Activated naive CD4-positive, alpha-beta T cell treated with anti-CD3 and anti-CD28 coated beads, Interleukin-2, amount 50 U/mL, for 24 hours (primary cell): Measurements from ENCODE around the gene RAB3GAP1.
"Not testable (repeated sequence)": the region's sequence is repeated elsewhere in the genome, so short reads cannot be mapped to it uniquely, and the experiment has no call there.

Source experiments
- H3K27ac Mint-ChIP-seq: one replicate; pipeline ENCODE4 v1.8.0; 2021; ENCODE audit warnings: mild to moderate bottlenecking, mixed read lengths
- H3K27me3 Mint-ChIP-seq: one replicate; pipeline ENCODE4 v1.8.0; 2021; ENCODE audit warnings: mixed read lengths
- H3K36me3 Mint-ChIP-seq: one replicate; pipeline ENCODE4 v1.8.0; 2021; ENCODE audit warnings: mixed read lengths
- H3K4me1 Mint-ChIP-seq: one replicate; pipeline ENCODE4 v1.8.0; 2021; ENCODE audit warnings: mixed read lengths
- H3K4me3 Mint-ChIP-seq: one replicate; pipeline ENCODE4 v1.8.0; 2021; ENCODE audit warnings: mild to moderate bottlenecking, mixed read lengths
- H3K9me3 Mint-ChIP-seq: one replicate; pipeline ENCODE4 v1.8.0; 2021; ENCODE audit warnings: mixed read lengths

The RAB3GAP1 gene

DNA sequence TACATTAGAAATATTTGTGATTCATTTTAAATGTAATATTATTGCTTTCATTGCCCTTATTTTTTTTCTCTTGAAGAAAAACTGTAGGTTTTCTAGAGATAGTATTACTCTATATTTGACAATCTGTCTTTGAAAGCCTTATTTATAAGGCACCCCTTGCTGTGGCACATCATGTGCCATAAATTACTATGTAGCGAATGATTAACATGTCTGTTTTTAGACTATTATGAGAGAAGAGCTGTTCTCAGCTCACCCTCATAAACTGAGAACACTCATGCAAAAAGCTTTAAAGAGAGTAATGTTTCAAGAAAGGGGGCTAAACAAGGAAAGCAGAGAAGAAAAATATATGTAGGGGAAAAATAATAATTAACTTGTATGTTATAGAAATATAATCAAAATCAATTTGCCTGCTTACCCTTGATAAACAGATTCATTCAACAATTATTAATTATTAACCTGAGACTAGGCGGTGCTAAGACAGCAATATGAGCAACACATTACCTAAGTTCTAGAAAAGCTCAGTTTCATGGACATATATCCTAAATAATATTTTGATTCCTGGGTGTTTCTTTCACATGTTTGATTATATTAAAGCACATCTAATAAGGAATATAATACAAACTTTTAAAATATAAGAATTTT, 69.0 kb downstream of the RAB3GAP1 start:
- H3K4me1 Mint-ChIP-seq: peaks cover 23% of the 10 kb centered on the region
- H3K4me3 Mint-ChIP-seq: no peak overlapping the region
- H3K9me3 Mint-ChIP-seq: no peaks in the 10 kb centered on the region
- peak overlapping the region; percentile 48 for H3K27ac Mint-ChIP-seq
- H3K27me3 Mint-ChIP-seq: no peaks in the 10 kb centered on the region
- peaks cover 16% of the 10 kb centered on the region for H3K36me3 Mint-ChIP-seq

DNA sequence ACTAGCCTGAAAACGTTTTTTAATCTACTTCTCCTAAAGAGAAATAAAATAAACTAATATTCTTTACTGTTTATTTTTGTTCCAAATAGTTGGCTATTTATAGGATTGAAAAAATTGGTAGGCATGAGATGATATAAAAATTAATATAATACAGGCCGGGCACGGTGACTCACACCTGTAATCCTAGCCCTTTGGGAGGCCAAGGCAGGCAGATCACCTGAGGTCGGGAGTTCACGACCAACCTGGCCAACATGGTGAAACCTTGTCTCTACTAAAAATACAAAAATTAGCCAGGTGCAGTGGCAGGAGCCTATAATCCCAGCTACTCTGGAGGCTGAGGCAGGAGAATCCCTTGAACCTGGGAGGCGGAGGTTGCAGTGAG, 69.6 kb downstream of the RAB3GAP1 start:
- H3K9me3 Mint-ChIP-seq, H3K27me3 Mint-ChIP-seq, H3K27ac Mint-ChIP-seq, H3K4me3 Mint-ChIP-seq: not testable (repeated sequence)
- H3K4me1 Mint-ChIP-seq: peaks cover 23% of the 10 kb centered on the region
- peaks cover 16% of the 10 kb centered on the region for H3K36me3 Mint-ChIP-seq

DNA sequence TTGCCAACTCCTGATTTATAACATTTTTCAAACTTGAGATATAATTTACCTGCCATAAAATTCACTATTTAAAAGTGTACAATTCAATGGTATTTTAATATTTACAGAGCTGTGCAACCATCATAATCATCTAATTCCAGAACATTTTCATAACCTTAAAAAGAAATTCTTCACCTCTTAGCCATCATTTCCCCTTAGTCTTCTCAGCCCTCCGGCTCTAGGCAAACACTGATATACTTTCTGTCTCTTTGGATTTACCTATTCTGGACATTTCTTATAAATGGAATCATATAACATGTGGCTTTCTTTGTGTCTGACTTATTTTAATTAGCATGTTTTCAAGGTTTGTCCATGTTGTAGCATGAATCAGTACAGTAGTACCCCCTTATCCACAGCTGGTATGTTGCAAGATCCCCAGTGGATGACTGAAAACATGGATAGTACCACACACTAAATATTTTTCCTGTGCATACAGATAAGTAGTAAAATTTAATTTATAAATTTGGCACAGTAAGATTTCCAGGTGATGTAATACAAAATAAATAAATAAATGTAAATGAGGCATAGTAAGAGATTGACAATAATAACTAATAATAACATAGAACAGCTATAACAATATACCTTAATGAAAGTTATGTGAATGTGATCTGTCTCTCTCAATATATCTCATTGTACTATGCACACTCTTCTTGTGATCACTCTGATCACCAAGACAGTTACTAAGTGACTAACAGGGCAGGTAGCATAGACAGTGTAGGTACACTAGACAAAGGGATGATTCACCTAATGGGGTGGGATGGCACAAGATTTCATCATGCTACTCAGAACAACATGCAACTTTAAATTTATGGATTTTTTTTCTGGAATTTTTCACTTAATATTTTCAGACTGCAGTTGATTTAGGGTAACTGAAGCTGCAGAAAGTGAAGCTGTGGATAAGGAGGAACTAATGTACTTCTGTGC, 73.1 kb downstream of the RAB3GAP1 start:
- peaks cover 24% of the 10 kb centered on the region for H3K36me3 Mint-ChIP-seq
- H3K9me3 Mint-ChIP-seq: no peaks in the 10 kb centered on the region
- H3K4me3 Mint-ChIP-seq: no peak overlapping the region
- H3K27ac Mint-ChIP-seq: peak overlapping the region; percentile 69
- H3K4me1 Mint-ChIP-seq: peaks cover 6% of the 10 kb centered on the region
- no peaks in the 10 kb centered on the region for H3K27me3 Mint-ChIP-seq

DNA sequence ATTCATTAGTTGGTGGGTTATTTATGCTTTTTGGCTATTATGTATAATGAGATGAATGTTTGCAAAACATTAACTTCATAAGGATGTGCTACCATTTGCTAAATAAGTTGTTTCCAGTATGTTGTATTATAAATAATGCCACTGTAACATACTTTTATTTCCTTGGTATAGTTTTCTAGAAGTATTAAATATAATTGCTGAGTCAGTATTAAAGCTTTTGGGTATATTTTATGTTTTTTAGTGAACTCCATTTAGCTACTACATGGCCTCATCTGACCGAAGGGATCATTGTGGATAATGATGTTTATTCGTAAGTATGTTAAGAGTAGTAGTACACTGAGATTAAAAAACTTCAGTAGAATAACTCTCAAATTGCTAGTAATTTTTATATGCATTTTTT, 73.8 kb downstream of the RAB3GAP1 start:
- Mint-ChIP-seq H3K27ac (peak overlapping the region; percentile 69), H3K4me1 (peaks cover 6% of the 10 kb centered on the region), H3K27me3 (no peaks in the 10 kb centered on the region), H3K36me3 (peaks cover 23% of the 10 kb centered on the region), H3K9me3 (no peaks in the 10 kb centered on the region), H3K4me3 (no peak overlapping the region)

DNA sequence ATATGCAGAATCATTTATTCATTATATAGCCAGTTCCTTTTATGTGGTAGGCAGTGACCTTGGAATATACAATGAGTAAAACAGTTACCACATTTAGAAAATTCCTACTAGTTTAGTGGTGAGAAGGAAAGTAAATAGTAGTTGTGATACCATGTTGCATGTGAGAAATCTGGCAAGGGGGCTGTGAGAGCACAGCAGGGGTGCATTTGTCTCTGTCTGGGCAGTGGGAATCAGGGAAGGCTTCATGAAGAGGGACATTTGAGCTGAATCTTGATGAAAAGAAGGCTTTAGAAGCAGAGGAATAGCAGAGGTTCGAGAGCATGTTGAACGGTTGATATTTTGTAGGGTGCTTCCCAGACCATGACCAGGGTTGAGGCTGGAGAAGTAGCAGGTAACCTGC, 78.7 kb downstream of the RAB3GAP1 start:
- Mint-ChIP-seq H3K9me3 (no peaks in the 10 kb centered on the region), H3K27ac (no peak overlapping the region), H3K4me1 (peaks cover 13% of the 10 kb centered on the region), H3K36me3 (peaks cover 35% of the 10 kb centered on the region), H3K4me3 (no peak overlapping the region), H3K27me3 (no peaks in the 10 kb centered on the region)

DNA sequence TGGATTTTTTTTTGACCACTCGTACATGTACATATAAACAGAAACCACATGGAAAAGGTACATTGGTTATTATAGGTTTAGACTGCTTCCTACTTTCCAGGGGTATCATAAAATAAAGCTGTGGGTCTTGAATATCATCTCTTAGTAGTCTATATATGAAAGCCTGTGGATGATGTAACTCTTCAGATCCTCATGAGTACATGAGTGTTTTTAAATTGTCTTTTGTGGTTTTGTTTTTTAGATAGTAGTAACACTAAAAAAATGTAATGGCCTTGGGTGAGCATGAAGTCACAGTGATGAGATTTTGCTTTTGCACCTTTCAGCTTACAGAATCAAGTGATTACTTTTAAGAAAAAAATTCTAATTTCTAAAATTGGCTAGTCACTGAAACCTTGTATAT, 80.2 kb downstream of the RAB3GAP1 start:
- Mint-ChIP-seq H3K4me1 (peaks cover 12% of the 10 kb centered on the region), H3K27ac (peak overlapping the region; percentile 75), H3K36me3 (peaks cover 40% of the 10 kb centered on the region), H3K27me3 (no peaks in the 10 kb centered on the region), H3K4me3 (no peak overlapping the region), H3K9me3 (no peaks in the 10 kb centered on the region)

DNA sequence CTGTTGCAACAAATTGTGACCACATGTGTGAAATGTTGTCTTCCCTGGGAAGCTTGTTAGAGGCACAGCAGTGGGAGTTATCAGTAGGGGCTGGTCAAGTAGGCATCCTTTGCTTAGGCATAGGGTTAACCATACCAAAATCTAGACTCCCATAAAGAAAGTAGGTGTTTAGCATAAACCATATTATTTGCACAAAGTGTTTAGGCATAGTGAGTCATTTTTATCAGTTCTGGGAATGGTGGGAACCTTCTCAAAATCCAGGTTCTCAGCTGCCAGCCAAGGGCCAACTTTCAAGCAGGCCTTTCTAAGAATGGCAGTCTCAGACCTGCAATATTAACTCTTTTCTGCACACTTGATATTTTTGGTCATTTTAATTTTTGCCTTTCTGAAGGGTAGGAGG, 88.5 kb downstream of the RAB3GAP1 start:
- Mint-ChIP-seq H3K27ac (no peak overlapping the region), H3K36me3 (peaks cover 41% of the 10 kb centered on the region)

DNA sequence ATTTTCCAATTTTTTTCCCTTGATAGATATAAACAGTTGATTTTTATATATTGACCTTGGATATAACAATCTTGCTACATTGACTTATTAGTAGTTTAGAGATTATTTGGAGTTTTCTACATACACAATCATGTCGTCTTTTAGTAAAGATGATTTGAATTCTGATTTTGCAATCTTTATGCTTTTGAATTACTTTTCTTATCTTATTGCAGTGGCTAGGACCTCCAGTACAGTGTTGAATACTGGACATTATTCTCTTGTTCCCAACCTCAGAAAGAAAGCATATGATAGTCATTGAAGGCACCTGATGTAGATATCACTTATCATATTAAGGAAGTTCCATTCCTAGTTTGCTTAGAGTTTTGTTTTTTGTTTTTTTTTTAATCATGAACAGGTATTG, 90.2 kb downstream of the RAB3GAP1 start:
- H3K4me3 Mint-ChIP-seq: no peak overlapping the region

More for the DNA sequence above, 88.5 kb downstream of the RAB3GAP1 start:
- peaks cover 6% of the 10 kb centered on the region for H3K9me3 Mint-ChIP-seq
- no peaks in the 10 kb centered on the region for H3K27me3 Mint-ChIP-seq
- no peak overlapping the region for H3K4me3 Mint-ChIP-seq
- H3K4me1 Mint-ChIP-seq: peaks cover 3% of the 10 kb centered on the region

DNA sequence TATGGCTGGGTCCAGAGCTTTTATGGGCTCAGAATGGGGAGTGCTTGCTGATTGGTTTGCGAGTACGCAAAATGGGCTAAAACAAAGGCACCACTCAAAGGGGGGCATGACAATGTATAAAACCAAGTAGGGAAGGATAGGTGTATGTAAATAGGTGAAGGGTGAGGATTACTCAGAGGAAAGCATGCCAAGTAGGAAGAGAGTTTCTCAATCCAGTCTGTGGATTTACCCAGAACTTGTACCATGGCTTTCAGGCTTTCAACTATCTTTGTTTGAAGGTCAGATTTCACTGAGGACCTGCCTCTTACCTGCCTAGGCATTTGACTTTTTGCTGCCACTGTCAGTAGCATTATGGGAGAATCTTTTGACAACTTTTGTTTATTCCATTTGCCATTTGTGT, 92.3 kb downstream of the RAB3GAP1 start:
- Mint-ChIP-seq H3K9me3 (peaks cover 6% of the 10 kb centered on the region), H3K4me3 (no peak overlapping the region), H3K27me3 (no peaks in the 10 kb centered on the region), H3K27ac (no peak overlapping the region), H3K36me3 (peaks cover 33% of the 10 kb centered on the region), H3K4me1 (peaks cover 3% of the 10 kb centered on the region)

More for the DNA sequence above, 90.2 kb downstream of the RAB3GAP1 start:
- Mint-ChIP-seq H3K4me1 (peaks cover 3% of the 10 kb centered on the region), H3K27ac (no peak overlapping the region), H3K9me3 (peaks cover 6% of the 10 kb centered on the region), H3K36me3 (peaks cover 33% of the 10 kb centered on the region), H3K27me3 (no peaks in the 10 kb centered on the region)

DNA sequence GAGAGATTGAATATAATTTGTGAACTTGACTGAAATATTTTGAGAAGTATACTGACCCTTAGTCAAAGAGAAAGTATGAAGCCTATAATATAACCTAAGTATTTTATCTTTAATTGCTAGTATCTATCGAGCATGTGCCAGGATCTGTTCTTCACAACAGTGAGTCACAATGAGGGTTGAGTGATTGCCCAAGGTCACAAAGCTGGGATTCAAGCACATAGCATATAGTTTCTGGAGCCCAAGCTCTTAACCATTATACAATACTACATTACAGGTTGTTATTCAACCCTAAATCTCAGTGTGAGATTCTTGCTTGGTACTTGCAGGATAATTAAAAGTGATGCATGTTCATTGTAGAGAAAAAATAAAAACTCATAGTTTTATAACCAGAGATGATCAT, 97.2 kb downstream of the RAB3GAP1 start:
- Mint-ChIP-seq H3K27me3 (no peaks in the 10 kb centered on the region), H3K27ac (no peak overlapping the region), H3K4me3 (no peak overlapping the region), H3K36me3 (peaks cover 10% of the 10 kb centered on the region), H3K9me3 (no peaks in the 10 kb centered on the region), H3K4me1 (peaks cover 20% of the 10 kb centered on the region)

DNA sequence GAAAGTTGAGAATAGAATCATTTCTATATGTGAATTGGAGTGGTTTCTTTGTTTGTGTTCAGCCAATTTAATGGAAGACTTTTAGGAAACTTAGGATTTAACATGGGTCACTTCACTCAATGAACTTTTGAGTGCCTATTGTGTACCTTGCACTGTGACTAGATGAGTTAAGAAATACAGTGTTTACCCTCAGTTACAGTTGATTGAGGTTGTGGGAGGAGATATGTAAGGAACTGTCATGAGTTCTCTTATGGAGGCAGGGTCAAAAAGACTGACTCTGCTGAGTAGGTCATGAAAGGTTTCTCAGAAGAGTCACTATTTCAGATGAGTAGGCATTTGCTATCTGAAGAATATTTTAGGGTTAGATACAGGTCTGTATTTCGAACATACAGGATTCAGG, 98.6 kb downstream of the RAB3GAP1 start:
- Mint-ChIP-seq H3K4me1 (peaks cover 35% of the 10 kb centered on the region), H3K27ac (no peak overlapping the region), H3K9me3 (no peaks in the 10 kb centered on the region), H3K36me3 (peaks cover 22% of the 10 kb centered on the region), H3K27me3 (no peaks in the 10 kb centered on the region), H3K4me3 (no peak overlapping the region)

DNA sequence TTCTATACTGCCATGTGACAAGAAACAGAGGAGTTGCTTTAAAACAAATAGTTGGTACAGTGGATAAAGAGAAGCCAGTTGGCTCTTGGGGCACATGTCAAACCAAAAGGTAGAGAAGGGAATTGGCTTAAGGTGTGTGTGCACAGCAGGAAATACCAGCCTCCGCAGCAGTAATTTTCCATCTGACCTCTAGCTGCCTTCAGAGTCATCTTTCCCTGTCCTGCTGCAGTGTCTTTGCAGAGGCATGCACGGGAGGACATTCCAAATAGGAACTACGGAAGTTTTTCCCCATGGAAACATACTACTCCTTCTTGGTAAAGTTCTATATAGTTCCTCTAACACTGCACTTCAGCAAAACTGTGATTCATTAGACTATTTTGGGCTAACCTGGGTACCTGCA, 99.5 kb downstream of the RAB3GAP1 start:
- H3K27me3 Mint-ChIP-seq: no peaks in the 10 kb centered on the region
- H3K4me3 Mint-ChIP-seq: no peak overlapping the region
- peaks cover 40% of the 10 kb centered on the region for H3K4me1 Mint-ChIP-seq
- H3K9me3 Mint-ChIP-seq: no peaks in the 10 kb centered on the region
- H3K36me3 Mint-ChIP-seq: peaks cover 25% of the 10 kb centered on the region
- no peak overlapping the region for H3K27ac Mint-ChIP-seq

DNA sequence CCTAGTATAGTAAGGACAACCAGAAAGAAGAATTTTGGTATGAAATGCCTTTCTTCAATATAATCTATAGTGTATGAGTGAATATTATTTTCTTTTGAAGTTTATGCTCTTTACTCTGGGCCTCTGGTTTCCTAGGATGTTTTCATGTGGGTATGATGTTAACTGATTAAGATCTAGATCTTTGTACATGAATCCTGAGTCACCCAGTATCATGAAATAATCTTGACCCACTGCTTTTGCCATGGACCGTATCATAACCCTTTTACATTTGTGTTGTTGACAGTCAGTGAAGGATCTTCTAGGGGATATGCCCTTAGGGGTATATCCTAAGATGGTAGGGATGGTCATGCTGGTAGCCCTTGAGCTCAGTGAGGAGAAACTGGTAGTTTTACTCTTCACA, 100.3 kb downstream of the RAB3GAP1 start:
- Mint-ChIP-seq H3K9me3 (no peaks in the 10 kb centered on the region), H3K4me1 (peaks cover 40% of the 10 kb centered on the region), H3K27ac (peak overlapping the region; percentile 23), H3K36me3 (peaks cover 28% of the 10 kb centered on the region), H3K4me3 (no peak overlapping the region), H3K27me3 (no peaks in the 10 kb centered on the region)

DNA sequence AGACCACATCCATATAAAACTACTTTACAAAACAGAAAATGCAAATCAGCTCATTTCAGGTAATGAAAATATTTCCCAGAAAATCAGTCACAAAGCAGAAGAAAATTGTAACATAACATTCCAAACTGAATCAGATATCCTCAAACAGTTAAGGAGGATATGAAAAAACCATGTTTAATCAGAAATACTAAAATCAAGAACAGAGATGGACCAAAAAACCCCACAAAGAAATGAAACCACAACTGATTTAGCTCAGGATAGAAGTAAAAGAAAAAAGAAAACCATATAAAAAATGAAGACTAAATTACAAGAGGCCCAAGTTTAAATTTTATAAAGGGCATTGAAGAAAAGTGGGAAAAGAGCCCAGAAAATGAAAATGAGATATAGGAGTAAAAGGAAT, 102.9 kb downstream of the RAB3GAP1 start:
- peaks cover 46% of the 10 kb centered on the region for H3K36me3 Mint-ChIP-seq

DNA sequence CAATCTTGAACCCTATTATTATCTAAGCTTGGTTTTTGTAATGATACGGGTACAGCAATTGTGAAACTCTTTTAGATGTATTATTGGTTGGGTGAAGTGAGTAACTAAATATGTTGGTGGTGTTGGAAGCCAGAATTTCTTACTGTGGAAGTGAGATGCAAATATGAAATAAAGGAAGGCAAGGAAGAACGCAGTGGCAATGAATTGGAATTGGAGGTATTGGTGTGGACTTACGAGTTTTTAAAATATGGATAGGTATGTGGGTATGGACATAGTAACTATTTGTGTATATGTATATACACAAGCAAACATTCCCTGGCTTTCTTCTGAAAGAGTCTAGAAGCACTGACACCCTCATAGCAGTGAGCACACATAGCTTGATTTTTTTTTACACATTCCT, 105.8 kb downstream of the RAB3GAP1 start:
- Mint-ChIP-seq H3K4me3 (no peak overlapping the region), H3K9me3 (no peaks in the 10 kb centered on the region), H3K27ac (no peak overlapping the region), H3K4me1 (peaks cover 33% of the 10 kb centered on the region), H3K27me3 (no peaks in the 10 kb centered on the region), H3K36me3 (peaks cover 42% of the 10 kb centered on the region)

More for the DNA sequence above, 102.9 kb downstream of the RAB3GAP1 start:
- Mint-ChIP-seq H3K27ac (no peak overlapping the region), H3K4me3 (no peak overlapping the region), H3K9me3 (no peaks in the 10 kb centered on the region), H3K4me1 (peaks cover 44% of the 10 kb centered on the region), H3K27me3 (no peaks in the 10 kb centered on the region)

DNA sequence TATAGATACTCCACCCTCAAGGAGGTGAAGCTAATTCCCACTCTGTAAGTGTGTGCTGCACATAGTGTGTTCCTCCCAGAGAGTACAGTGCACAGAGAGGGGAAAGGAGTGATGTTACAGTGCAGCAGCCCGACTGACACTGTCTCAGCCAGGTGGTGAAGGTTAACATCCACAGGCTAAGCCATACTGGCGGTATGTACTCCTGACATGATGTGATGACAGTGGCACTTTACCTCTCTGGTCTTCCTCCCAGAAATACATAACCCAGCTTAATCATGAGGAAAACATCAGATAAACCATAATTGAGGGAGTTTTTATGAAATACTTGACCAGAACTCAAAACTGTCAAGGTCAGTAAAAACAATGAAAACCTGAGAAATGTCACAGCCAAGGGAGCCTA, 107.1 kb downstream of the RAB3GAP1 start:
- Mint-ChIP-seq H3K36me3 (peaks cover 40% of the 10 kb centered on the region), H3K27me3 (no peaks in the 10 kb centered on the region), H3K4me3 (no peak overlapping the region), H3K4me1 (peaks cover 36% of the 10 kb centered on the region), H3K9me3 (no peaks in the 10 kb centered on the region), H3K27ac (no peak overlapping the region)
